Neural progenitor cell (in vitro differentiated cells): ENCODE measurements around the gene ACOX3. TPM values are rescaled to one million over a fixed set of nuclear protein-coding genes. Genes with fewer than 3 reads are reported as not detected.

Experiments used
- DNase-seq: peaks from one replicate; pipeline ENCODE4 v3.0.0-alpha.2; 2016; ENCODE audit warnings: low spot score
- H2AFZ ChIP-seq: fragments of 200-600 bp; sonication (generic); replicated peaks from 2 replicates; pipeline ENCODE4 v1.6.1; 2016; ENCODE audit warnings: antibody characterized with exemption
- H3F3A ChIP-seq: fragments of 200-600 bp; sonication (generic); 2 replicates; pipeline ENCODE4 v1.6.1; 2016; ENCODE audit warnings: antibody characterized with exemption, low read depth
- H3K27ac ChIP-seq: fragments of 200-600 bp; sonication (generic); 2 replicates; pipeline ENCODE4 v1.5.1; 2016; ENCODE audit warnings: mild to moderate bottlenecking
- H3K27me3 ChIP-seq: fragments of 200-600 bp; sonication (generic); 2 replicates; pipeline ENCODE4 v1.6.1; 2016; ENCODE audit warnings: mild to moderate bottlenecking, moderate library complexity
- H3K36me3 ChIP-seq: fragments of 200-600 bp; sonication (generic); 2 replicates; pipeline ENCODE4 v1.5.1; 2016
- H3K4me1 ChIP-seq: fragments of 200-600 bp; sonication (generic); 2 replicates; pipeline ENCODE4 v1.6.1; 2016; ENCODE audit warnings: mixed run types
- H3K4me2 ChIP-seq: fragments of 200-600 bp; sonication (generic); 2 replicates; pipeline ENCODE4 v1.6.1; 2016
- H3K4me3 ChIP-seq: fragments of 200-600 bp; sonication (generic); 2 replicates; pipeline ENCODE4 v1.5.1; 2016
- H3K79me2 ChIP-seq: fragments of 200-600 bp; sonication (generic); 2 replicates; pipeline ENCODE4 v1.6.1; 2016; ENCODE audit warnings: low read depth
- H3K9ac ChIP-seq: fragments of 200-600 bp; sonication (generic); 2 replicates; pipeline ENCODE4 v1.6.1; 2016
- H3K9me3 ChIP-seq: fragments of 200-600 bp; sonication (generic); 2 replicates; pipeline ENCODE4 v1.5.1; 2016; ENCODE audit warnings: low read depth
- H4K20me1 ChIP-seq: fragments of 200-600 bp; sonication (generic); 2 replicates; pipeline ENCODE4 v1.6.1; 2016; ENCODE audit warnings: low read depth
- H3K27ac Mint-ChIP-seq: 3 replicates; pipeline ENCODE4 v1.8.0; 2021; ENCODE audit warnings: mixed read lengths
- H3K27me3 Mint-ChIP-seq: 2 replicates; pipeline ENCODE4 v1.8.0; 2022; ENCODE audit warnings: low read depth, mild to moderate bottlenecking, inconsistent platforms, moderate library complexity, mixed read lengths; ENCODE audit not compliant: insufficient read depth
- H3K36me3 Mint-ChIP-seq: 3 replicates; pipeline ENCODE4 v1.8.0; 2021; ENCODE audit warnings: mixed read lengths
- H3K4me1 Mint-ChIP-seq: 3 replicates; pipeline ENCODE4 v1.8.0; 2021; ENCODE audit warnings: mixed read lengths
- H3K4me3 Mint-ChIP-seq: 3 replicates; pipeline ENCODE4 v1.8.0; 2021; ENCODE audit warnings: mild to moderate bottlenecking, moderate library complexity, mixed read lengths
- H3K9me3 Mint-ChIP-seq: 3 replicates; pipeline ENCODE4 v1.8.0; 2020; ENCODE audit warnings: mixed read lengths
- CTCF ChIP-seq: fragments of 200-600 bp; sonication (generic); IDR thresholded peaks from 2 replicates; pipeline ENCODE4 v1.5.1; 2017; ENCODE audit warnings: antibody characterized with exemption, mild to moderate bottlenecking
- EZH2 ChIP-seq: fragments of 200-600 bp; sonication (generic); IDR thresholded peaks from 2 replicates; pipeline ENCODE4 v1.6.1; 2017; ENCODE audit warnings: antibody characterized with exemption, mild to moderate bottlenecking, moderate library complexity
- EZH2phosphoT487 ChIP-seq: fragments of 200-600 bp; sonication (generic); IDR thresholded peaks from 2 replicates; pipeline ENCODE4 v1.6.1; 2017; ENCODE audit warnings: antibody characterized with exemption
- total RNA-seq: library from RNA; depleted of rRNA; stranded (reverse); fragments of >200 nt; gene quantifications from 2 replicates; pipeline ENCODE4 v1.2.3, GENCODE V29; 2015; ENCODE audit warnings: low replicate concordance

The ACOX3 gene
- total RNA-seq, 1 donor from 2014 or later: 14.0 TPM

- H3K27me3 ChIP-seq: no peaks in the 10 kb centered on the region
- H2AFZ ChIP-seq: no peak overlapping the region
- Mint-ChIP-seq H3K4me3 (no peak overlapping the region), H3K9me3 (peaks cover 5% of the 10 kb centered on the region), H3K4me1 (peaks cover 9% of the 10 kb centered on the region), H3K27ac (no peak overlapping the region), H3K27me3 (peaks cover 2% of the 10 kb centered on the region), H3K36me3 (peaks cover 3% of the 10 kb centered on the region)
- no peak overlapping the region for H3K4me2 ChIP-seq
- no peaks in the 10 kb centered on the region for H3K9me3 ChIP-seq
- no peak overlapping the region for H3K4me3 ChIP-seq
- H4K20me1 ChIP-seq: no peaks in the 10 kb centered on the region
- H3K36me3 ChIP-seq: no peaks in the 10 kb centered on the region
- H3K79me2 ChIP-seq: no peaks in the 10 kb centered on the region
- TF ChIP-seq CTCF (no peak), EZH2phosphoT487 (no peak), EZH2 (no peak)
- no peak for DNase-seq
- no peaks in the 10 kb centered on the region for H3K4me1 ChIP-seq
- no peak overlapping the region for H3K9ac ChIP-seq
- no peaks in the 10 kb centered on the region for H3F3A ChIP-seq
- H3K27ac ChIP-seq: no peak overlapping the region
Observed at GRCh38 chr4:8345053-8345945, 95.2 kb downstream of the ACOX3 start.

GRCh38 chr4:8344377-8344776 is 96.1 kb downstream of the ACOX3 start:
- Histone ChIP-seq H3K36me3 (no peaks in the 10 kb centered on the region), H4K20me1 (no peaks in the 10 kb centered on the region), H3K79me2 (no peaks in the 10 kb centered on the region), H3K4me3 (no peak overlapping the region), H3K9ac (no peak overlapping the region), H3F3A (no peaks in the 10 kb centered on the region), H3K4me1 (no peaks in the 10 kb centered on the region), H3K4me2 (no peak overlapping the region), H3K27ac (no peak overlapping the region), H2AFZ (no peak overlapping the region), H3K27me3 (no peaks in the 10 kb centered on the region), H3K9me3 (no peaks in the 10 kb centered on the region)
- Mint-ChIP-seq H3K4me3 (no peak overlapping the region), H3K27ac (no peak overlapping the region), H3K9me3 (peaks cover 5% of the 10 kb centered on the region), H3K27me3 (peaks cover 2% of the 10 kb centered on the region), H3K36me3 (peaks cover 3% of the 10 kb centered on the region), H3K4me1 (peaks cover 9% of the 10 kb centered on the region)
- no peak for DNase-seq
- TF ChIP-seq EZH2phosphoT487 (no peak), CTCF (no peak), EZH2 (no peak)

GRCh38 chr4:8343967-8344331 is 96.6 kb downstream of the ACOX3 start:
- Mint-ChIP-seq H3K36me3 (peaks cover 3% of the 10 kb centered on the region), H3K27me3 (peaks cover 2% of the 10 kb centered on the region), H3K4me3 (no peak overlapping the region), H3K9me3 (peaks cover 5% of the 10 kb centered on the region), H3K4me1 (peaks cover 9% of the 10 kb centered on the region), H3K27ac (no peak overlapping the region)
- H2AFZ ChIP-seq: no peak overlapping the region
- no peak overlapping the region for H3K4me2 ChIP-seq
- DNase-seq: no peak
- no peaks in the 10 kb centered on the region for H3K79me2 ChIP-seq
- no peak for TF ChIP-seq EZH2phosphoT487
- no peak for TF ChIP-seq EZH2
- TF ChIP-seq CTCF: no peak
- H3K36me3 ChIP-seq: no peaks in the 10 kb centered on the region
- no peaks in the 10 kb centered on the region for H3K27me3 ChIP-seq
- H3K9ac ChIP-seq: no peak overlapping the region
- no peaks in the 10 kb centered on the region for H3K9me3 ChIP-seq
- H3F3A ChIP-seq: no peaks in the 10 kb centered on the region
- H3K4me3 ChIP-seq: no peak overlapping the region
- H3K27ac ChIP-seq: no peak overlapping the region
- no peaks in the 10 kb centered on the region for H3K4me1 ChIP-seq
- H4K20me1 ChIP-seq: no peaks in the 10 kb centered on the region
